Activated CD8-positive, alpha-beta memory T cell treated with anti-CD3 and anti-CD28 coated beads for 1 hour (primary cell): ENCODE data around the gene GRK7.
"Not testable (repeated sequence)": the region's sequence is repeated elsewhere in the genome, so short reads cannot be mapped to it uniquely, and the experiment has no call there.

Experiments
- DNase-seq, 2 donors: peaks; one replicate each; pipeline ENCODE4 v3.0.0-alpha.2; 2020; ENCODE audit warnings: low read depth in 1 of 2; ENCODE audit errors: extremely low read depth in 1 of 2

The GRK7 gene

GRCh38 chr3:141754032-141754431, 9.2 kb upstream of the GRK7 start:
- no peak for DNase-seq

GRCh38 chr3:141762552-141762951, 656 bp upstream of the GRK7 start:
- not testable (repeated sequence) for DNase-seq

- no peak for DNase-seq
Observed at GRCh38 chr3:141764045-141764444, 837 bp downstream of the GRK7 start.

- no peak for DNase-seq
Observed at GRCh38 chr3:141764465-141764864, 1.3 kb downstream of the GRK7 start.

GRCh38 chr3:141764986-141765385, 1.8 kb downstream of the GRK7 start:
- no peak for DNase-seq

GRCh38 chr3:141767066-141767465, 3.9 kb downstream of the GRK7 start:
- DNase-seq: no peak

- no peak for DNase-seq
Observed at GRCh38 chr3:141769221-141769894, 6.2 kb downstream of the GRK7 start.

GRCh38 chr3:141773676-141774075, 10.5 kb downstream of the GRK7 start:
- no peak for DNase-seq

GRCh38 chr3:141776376-141776775, 13.2 kb downstream of the GRK7 start:
- DNase-seq: no peak

GRCh38 chr3:141776885-141777284, 13.7 kb downstream of the GRK7 start:
- DNase-seq: no peak

- DNase-seq: no peak
Observed at GRCh38 chr3:141777957-141778813, 15.0 kb downstream of the GRK7 start.

GRCh38 chr3:141779667-141780066, 16.5 kb downstream of the GRK7 start:
- DNase-seq: no peak

GRCh38 chr3:141782386-141782932, 19.3 kb downstream of the GRK7 start:
- no peak for DNase-seq

- no peak for DNase-seq
Observed at GRCh38 chr3:141783632-141784031, 20.4 kb downstream of the GRK7 start.

GRCh38 chr3:141784096-141784495, 20.9 kb downstream of the GRK7 start:
- no peak for DNase-seq

- no peak for DNase-seq
Observed at GRCh38 chr3:141784531-141784930, 21.3 kb downstream of the GRK7 start.

- no peak for DNase-seq
Observed at GRCh38 chr3:141788149-141788548, 24.9 kb downstream of the GRK7 start.

- not testable (repeated sequence) for DNase-seq
Observed at GRCh38 chr3:141788750-141789149, 25.5 kb downstream of the GRK7 start.

GRCh38 chr3:141789281-141789680, 26.1 kb downstream of the GRK7 start:
- DNase-seq: no peak

GRCh38 chr3:141790171-141790570, 27.0 kb downstream of the GRK7 start:
- no peak for DNase-seq

- no peak for DNase-seq
Observed at GRCh38 chr3:141792495-141792894, 29.3 kb downstream of the GRK7 start.
